GM19397 (cell line): ENCODE data around the gene ANKRD53.
"Not testable (repeated sequence)": the region's sequence is repeated elsewhere in the genome, so short reads cannot be mapped to it uniquely, and the experiment has no call there.

Experiments used
- ATAC-seq: cut with Tn5 transposase; IDR thresholded peaks from one replicate; pipeline ENCODE4 v1.9.1; 2021; ENCODE audit warnings: mild to moderate bottlenecking, moderate library complexity; ENCODE audit not compliant: unreplicated experiment

Gene ANKRD53

DNA sequence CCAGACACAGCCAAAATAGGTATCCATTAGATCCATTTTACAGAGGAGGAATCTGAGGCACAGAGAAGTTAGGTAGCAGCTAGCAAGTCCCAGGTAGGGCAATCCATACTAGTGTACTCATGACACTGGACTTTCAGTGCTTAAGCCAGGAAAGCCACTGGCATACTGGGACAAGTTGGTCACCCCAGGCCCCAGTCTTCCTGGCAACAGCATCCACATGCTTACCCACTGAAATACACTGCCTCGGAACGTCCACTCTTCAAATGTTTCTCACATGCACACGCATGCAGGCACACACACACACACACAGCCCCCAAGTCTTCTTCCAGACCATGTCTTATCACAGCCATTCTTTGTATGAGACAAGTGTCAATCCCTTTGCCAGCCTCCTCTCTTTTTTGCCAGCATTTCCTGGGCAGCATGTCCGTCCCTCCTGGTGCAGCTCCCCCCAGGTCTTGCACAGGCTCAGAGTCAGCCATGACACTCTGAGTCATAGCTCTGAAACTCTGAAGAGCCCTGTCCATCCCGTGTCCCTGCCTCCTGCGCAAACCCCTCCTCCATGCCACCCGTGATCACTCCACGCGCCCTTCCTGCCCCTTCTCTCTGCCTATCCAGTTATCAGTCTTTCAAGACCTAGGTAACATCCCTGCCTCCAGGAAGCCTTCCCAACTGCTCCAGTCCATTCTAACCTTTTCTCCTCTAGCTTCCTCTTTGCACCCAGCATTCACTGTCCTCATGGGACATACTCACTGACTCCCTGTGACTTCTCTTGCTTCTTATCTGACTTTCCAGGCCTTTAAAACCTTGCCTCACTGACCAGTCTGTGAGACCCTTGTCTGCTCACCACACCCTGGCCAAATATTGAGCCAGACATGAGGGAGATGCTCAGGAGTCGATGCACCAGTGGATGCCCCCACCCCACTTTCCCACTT is 27.1 kb downstream of the ANKRD53 start:
- no peak for ATAC-seq

DNA sequence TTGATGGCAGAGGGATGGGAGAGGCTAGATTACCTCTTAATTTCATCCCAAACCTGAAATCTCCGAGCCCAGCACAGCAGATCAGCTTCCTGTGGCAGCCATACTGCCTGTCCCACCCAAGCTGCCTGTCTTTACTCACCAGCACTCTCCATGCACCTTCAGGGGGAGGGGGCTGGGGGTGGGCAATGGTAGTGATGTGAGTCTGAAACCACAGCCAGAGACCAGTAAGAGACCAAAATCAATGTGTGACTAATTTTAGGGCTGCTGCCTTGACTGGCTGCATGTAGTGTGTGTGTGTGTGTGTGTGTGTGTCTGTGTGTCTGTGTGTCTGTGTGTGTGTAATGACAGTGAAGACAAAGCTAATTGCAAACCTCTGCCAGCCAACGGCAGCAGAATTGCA is 27.9 kb downstream of the ANKRD53 start:
- no peak for ATAC-seq

DNA sequence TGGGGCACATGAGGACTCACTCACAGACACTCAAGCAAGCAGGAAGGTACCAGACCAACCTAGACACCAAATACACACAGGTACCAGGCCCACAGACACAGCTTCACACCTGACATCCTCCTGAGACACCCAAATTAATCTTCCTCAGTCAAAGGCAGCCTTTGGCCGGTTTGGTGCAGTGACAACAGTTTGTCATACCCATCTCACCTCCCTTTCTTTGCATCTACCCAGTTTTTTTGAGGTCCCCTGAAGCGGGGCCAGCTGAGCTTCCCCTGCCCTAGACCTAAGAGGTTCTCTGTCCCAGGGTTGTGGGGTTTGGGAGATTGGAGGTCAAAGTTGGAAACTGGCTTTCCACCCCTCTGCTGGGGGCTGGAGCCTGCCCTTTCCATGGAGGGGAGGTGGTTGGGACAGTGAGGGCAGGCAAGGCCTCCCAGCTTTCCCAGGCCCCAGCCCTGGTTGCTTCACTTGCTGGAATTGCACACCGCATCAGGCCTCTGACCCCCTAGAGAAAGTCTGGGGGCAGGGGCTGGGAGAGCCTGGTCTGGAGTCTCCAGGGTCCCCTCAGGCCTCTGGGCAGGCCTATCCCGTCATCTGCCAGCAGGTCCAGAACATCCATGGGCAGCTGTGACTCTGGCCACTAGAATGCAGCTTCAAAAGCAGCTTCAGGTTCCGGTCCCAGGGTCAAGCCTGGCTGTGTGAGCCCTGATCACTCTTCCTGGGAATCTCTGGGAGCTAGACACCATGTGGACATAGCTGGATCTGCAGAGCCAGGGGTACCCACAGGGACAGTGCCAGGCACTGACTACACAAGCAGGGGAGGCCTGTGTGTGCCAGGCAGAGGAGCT is 28.7 kb downstream of the ANKRD53 start:
- ATAC-seq, result no peak

DNA sequence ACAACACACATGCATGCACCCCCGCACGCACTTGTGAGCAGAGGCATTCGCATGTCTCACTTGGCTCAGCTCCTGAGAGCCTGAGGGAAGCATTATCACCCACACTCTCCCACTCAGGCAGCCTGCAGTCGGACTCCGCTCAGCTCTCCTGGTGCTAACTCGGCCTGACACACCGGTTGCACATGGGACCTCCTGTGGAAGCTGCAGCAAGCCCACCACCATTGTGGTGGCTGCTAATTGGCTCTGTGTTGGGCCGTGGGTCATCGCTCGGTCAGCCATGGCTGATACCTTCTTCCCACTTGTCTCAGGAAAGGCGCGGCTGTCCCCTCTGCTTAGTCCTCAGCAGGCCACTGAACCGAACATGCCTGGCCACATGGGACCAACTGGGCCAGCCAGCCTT is 29.9 kb downstream of the ANKRD53 start:
- no peak for ATAC-seq

DNA sequence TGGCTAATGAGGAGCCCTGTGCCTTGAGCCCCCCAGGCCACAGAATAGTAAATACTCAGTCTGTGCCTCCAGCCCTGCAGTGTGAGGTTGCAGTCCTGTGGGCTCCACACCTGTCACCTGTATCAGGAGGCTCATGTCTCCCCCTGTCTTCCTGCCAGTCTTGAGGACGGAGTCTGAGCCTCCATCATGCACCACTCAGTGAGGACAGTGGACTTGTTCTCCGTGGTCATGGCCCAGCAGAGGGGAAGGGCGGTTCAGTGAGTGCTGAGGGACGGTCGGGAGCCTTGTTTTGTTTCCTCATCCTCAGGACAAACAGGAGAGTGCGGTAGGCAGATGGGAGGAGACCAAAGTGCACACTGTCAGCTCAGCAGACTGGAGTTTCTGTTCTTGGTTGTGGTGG is 33.4 kb downstream of the ANKRD53 start:
- ATAC-seq, result not testable (repeated sequence)

DNA sequence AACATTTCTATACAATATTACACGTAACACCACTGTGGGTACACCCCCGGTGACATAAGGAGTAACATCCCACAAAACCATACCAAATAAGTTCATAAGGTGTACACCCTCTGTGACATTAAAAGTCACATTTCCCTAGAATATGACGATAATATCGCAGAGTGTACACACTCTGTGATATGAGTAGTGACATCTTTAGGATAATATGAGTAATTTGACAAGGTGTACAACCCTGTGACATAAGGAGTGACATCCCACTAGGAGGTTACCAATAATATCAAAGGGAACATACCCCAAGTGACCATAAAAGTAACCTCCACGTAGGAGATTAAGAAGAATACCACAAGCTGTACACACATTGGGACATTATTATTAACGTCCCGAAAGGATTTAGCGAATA is 40.2 kb downstream of the ANKRD53 start:
- ATAC-seq, result no peak

DNA sequence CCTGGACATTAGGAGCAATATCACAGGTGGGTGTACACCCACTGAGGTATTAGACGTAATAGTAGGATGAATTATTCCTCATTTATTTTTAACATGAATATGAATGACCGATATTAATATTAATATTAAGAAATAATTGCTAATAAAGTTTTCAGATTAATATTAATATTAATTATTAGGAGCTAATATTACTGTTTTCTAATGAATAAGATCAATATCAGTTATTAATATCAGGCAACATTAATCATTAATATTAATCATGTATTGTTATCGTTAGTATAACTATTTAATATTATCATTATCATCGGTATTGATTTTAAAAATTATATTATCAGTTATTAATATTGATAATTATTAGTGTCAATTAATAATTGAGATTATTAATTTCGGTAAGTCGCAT is 41.6 kb downstream of the ANKRD53 start:
- ATAC-seq, result not testable (repeated sequence)

DNA sequence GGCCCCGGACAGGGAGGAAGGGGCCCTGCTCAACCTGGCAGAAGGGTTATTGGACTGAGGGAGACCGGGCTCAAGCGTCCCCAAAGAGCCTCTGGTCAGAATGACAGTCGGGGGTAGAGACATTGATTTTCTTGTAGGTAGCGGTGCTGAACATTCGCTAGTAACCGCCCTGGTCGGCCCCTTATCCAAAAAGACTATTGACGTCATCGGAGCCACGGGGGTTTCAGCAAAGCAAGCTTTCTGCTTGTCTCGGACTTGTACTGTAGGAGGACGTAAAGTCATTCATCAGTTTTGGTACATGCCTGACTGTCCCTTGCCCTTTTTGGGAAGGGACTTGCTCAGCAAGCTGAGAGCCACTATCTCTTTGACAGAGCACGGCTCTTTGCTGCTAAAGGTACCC is 43.0 kb downstream of the ANKRD53 start:
- ATAC-seq, result not testable (repeated sequence)

DNA sequence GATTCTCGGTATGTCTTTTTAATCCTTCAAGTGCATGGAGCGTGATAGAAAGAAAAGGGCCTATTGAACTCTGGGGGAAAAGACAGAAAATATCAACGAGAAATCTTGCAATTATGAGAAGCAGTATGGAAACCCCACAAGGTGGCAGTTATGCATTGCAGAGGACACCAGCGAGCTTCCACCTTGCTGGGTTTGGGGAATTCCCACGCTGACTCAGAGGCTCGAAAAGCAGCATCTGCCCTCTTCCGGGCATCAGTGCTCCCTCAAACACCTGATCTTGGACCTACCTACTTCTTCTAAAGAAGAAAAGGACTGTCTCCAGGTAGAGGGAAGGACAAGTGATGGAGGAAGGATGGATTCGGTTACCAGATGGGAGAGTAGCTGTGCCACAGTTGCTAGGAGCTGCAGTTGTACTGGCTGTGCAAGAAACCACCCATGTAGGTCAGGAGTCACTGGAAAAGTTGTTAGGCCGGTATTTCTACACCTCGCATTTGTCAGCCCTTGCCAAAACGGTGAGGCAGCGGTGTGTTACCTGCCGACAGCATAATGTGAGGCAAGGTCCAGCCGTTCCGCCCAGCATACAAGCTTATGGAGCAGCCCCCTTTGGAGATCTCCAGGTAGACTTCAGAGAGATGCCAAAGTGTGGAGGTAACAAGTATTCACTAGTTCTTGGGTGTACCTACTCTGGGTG is 45.3 kb downstream of the ANKRD53 start:
- ATAC-seq, result not testable (repeated sequence)
